NCI-H526 (cell line): Measurements from ENCODE around the gene RBFOX1.

Experiments
- DNase-seq, 2 experiments: peaks; one replicate each; lab custom pipeline; 2025; lab: John Stamatoyannopoulos, UW

RBFOX1 gene

DNA sequence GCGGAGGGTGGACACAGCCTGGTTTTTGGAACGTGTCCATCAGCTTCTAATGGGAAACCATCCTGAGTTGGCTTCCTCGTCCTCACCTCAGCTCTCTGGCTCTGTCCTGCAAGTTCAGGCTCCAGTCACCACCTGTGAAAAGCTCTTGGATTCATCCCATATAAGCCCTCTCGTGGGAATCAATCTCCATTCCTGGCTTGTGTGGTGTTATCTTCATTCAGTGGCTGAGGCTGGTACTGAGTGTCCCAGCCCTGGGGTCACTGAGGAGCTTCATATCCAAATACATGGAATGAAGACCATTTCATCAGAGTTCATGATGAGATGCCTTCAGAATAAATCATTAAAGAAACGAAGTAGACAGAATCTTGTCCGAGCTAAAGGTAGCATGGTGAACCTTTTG lies 189.2 kb downstream of the RBFOX1 start:
- DNase-seq, result no peak

DNA sequence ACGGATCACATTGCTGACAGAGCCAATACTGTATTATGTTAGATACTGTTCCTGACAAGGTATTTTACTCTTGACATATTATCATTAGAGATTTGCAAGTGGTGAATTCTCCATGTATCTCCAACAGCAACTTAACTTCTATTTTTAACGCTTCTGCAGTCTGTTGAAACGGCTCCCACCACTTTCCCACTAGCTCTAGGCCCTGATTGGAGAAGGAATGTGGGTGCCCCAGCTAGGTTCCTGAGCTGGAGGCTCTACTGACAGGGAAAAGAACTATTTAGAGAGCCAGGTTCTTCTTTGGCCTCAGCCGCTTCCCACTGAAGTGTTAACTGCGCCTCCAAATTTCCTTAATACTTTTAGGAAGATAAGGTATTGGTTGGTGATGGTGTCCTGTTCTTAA lies 191.8 kb downstream of the RBFOX1 start:
- DNase-seq, result no peak

DNA sequence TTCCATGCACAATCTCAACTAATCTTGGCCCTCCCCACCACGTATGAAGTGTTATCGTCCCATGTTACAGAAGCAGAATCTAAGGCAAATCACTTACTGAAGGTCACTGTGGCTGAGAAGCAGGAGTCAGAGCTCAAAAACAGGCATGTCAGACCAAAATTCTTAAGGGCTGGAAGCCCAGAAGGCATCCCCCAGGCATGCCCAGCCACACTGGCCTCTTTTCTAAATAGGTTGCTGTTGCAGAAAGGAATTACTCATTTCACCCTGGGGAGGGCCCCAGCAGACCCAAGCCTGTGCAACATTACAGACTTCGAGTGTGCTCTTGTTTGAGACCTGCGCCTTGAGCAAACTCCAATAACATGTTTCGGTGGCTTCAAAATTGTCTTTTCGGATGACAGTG lies 194.1 kb downstream of the RBFOX1 start:
- no peak for DNase-seq

DNA sequence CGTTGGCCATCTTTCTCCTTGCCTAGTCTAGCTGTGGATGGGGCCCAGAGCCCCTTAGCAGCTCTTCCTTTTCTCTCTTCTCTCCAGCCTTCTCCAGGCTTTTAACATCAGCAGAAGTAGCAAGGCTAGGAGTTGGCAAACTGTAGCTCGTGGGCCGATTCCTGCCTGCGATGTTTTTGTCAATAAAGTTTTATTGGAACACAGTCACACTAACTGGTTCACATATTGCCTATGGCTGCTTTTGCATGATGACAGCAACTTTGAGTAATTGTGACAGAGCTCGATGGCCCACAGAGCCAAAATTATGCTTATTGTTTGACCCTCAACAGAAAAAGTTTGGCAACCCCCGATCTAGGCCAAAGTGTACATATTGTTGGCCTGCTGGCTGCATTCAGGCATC lies 199.9 kb downstream of the RBFOX1 start:
- no peak for DNase-seq

GRCh38 chr16:7534749-7535148 lies 202.1 kb downstream of the RBFOX1 start:
- DNase-seq, result no peak

DNA sequence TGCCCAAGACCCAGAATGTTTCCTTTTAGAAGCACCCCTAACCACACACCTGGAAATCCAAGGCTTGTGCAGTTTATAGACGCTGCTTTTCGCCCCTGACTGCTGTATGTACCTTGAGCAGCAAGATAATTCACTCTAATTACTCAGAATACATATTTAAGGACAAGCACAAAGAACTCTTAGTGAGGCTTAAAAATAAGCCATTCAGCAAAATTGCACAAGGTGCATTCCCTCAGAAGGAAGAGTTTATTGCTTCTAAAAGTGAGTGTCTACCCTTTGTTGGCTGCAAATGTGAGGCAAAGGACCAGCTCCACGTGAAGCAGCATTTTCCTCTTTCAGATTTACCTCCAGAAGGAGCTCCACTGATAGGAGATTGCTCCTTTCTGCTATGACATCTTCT lies 208.4 kb downstream of the RBFOX1 start:
- no peak for DNase-seq

DNA sequence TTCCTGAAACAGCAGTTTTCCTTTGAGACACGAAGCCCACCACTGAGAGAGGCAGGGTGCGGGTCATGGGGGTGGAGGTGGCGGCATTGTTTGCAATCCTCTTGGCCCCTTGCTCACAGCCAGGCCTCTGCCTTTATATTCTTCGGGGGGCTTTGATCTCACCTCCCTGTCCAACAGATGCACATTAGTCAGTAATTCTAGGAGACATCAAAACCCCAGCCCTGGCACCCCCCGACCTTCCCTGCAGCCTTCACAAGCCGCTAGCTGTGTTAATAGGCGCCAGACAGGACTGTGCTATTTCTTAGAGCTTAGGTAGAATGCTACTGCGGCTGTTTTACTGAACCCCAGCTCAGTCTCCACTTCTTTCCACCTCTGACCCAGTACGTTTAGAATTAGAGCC lies 212.6 kb downstream of the RBFOX1 start:
- DNase-seq, result no peak

- DNase-seq, result no peak
Observed at GRCh38 chr16:7546948-7547347, 214.3 kb downstream of the RBFOX1 start.

GRCh38 chr16:7547736-7548135 lies 215.1 kb downstream of the RBFOX1 start:
- DNase-seq, result no peak

DNA sequence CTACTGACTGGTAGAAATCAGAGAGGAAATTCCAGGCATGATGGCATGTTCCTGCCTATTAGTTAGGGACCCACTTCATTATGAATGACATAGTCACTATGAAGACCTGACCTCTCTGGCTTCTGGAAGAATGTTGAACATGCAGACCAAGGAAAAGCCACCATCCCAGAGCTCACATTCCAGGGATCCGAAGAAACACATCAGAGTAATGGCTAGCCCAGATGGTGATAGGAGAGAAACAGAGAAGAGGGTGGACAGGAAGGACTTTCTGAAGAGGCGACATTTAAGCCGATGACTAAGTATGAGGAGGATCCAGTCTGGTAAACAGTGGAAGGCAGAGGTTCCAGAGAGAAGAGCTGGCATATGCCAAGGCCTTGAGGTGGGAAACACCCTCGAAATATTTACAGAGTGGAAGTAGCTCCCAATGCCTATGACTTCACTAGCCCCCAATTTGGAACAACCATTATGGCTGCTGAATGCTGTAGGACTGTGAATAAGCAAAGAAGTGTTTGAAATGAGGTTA lies 216.2 kb downstream of the RBFOX1 start:
- no peak for DNase-seq

- DNase-seq, result no peak
Observed at GRCh38 chr16:7550096-7550495, 217.5 kb downstream of the RBFOX1 start.

GRCh38 chr16:7555459-7555858 lies 222.8 kb downstream of the RBFOX1 start:
- no peak for DNase-seq

DNA sequence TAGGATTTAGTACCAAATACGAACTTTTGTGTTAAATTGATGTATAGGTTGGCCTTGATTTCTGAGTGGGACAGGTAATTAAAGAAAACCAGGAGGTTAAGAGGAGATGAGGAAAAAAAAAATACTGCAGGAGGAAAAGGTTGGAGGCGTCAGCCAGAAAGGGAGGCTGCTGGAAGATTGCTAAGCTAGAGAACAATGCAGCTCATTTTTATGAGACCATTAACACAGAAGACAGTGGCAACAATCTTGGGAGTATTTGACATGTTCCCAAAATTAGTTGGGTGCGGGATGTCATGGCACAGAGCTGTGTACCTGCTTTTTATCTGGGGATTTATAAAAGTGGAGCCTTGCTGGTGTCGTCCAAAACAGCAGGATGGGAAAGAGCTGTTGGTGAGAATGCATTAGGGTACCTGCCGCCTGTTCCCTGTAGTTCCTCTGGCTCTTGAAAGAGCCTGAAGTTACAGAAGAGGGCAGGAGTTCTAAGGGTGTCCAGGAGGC lies 229.3 kb downstream of the RBFOX1 start:
- DNase-seq, result no peak

DNA sequence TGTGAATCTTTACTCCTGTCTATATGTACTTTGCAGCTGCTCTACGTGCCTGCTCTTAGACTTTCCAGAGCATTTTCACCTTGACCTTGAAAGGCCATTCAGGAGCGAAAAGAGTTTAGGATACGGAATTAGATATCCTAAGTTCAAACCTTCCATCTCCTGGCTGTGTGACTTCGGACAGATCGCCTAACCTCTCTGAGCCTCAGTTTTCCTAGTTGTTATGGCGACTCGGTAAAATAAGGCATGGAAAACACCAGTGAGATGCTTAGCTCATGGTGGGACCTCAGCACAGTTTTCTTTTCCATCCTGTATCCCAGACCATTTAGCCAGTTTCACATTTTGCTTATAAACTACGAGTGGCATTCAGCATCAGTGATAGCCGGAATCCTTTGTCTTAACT lies 233.7 kb downstream of the RBFOX1 start:
- DNase-seq, result no peak

- DNase-seq, result no peak
Observed at GRCh38 chr16:7571366-7571765, 238.7 kb downstream of the RBFOX1 start.

DNA sequence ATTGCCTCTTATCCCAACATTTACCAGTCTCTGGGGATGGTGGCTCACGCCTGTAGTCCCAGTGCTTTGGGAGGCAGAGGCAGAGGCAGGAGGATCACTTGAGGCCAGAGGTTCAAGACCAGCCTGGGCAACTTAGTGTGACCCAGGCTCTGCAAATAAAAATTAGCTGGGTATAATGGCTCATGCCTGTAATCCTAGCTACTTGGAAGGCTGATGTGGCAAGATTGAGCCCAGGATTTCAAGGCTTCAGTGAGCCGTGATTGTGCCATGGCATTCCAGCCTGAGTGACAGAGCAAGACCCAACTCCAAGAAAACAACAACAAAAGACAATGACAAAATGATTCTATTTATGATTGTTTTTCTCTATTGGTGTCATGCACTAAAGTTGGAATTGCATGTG lies 244.9 kb downstream of the RBFOX1 start:
- DNase-seq, result no peak

GRCh38 chr16:7579454-7579853 lies 246.8 kb downstream of the RBFOX1 start:
- no peak for DNase-seq

DNA sequence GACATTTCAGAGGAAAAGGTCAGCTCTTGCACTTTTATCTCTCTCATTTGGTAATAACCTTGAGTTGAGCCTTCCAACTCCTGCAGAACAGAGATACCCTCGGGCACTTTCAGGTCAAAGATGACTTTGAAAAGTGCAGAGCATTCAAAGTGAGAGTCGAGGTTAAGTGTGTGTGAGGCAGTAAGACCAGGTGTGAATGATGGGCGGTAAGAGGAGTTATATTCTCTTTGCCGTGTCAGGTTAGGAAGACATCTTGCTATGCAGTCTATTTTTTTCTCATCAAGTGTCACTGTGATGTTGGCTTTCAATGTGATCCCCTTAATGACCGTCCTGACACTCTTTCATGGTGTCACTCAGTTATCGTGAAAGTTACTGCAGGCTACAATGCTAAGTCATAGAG lies 248.5 kb downstream of the RBFOX1 start:
- DNase-seq, result no peak

- DNase-seq, result no peak
Observed at GRCh38 chr16:7583396-7583795, 250.8 kb downstream of the RBFOX1 start.

DNA sequence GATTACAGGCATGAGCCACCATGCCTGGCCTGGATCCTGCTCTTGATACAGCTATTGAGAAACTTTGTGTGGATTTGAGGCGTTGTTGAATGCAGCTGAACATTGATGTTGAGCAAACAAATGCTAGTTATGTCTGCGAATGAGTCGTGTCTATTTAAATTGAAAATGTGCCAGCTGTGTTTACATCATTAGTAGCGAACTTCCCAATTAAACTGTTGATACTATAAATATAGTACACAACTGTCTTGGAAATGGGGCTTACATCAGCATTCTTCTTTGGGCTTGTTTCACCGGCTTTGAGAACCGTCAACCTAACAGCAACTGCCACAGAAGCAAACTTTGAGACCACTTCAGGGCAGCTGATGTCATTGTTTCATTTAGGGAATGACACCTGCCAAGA lies 251.9 kb downstream of the RBFOX1 start:
- no peak for DNase-seq

GRCh38 chr16:7585705-7586104 lies 253.1 kb downstream of the RBFOX1 start:
- no peak for DNase-seq

- DNase-seq, result no peak
Observed at GRCh38 chr16:7590934-7591333, 258.3 kb downstream of the RBFOX1 start.

- no peak for DNase-seq
Observed at GRCh38 chr16:7596308-7596707, 263.7 kb downstream of the RBFOX1 start.

GRCh38 chr16:7597677-7598076 lies 265.0 kb downstream of the RBFOX1 start:
- no peak for DNase-seq

DNA sequence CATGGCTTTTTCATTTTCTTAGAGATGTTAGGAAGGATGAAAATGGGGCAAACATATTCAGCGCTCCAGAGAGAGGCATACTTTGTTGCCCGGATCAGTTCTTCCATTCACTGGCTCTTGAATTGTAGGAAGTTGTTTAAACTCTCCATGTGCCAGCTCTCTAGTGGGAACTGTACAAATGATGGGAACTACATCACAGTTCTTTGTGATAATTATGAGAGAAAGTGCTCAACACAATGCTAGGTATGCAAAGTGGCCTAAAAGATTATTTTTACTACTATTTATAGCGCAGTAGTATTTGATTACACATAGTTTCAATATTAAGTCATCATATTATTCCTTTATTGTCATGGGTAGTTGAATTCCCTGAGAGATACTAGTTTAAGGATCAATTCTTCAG lies 268.5 kb downstream of the RBFOX1 start:
- DNase-seq, result no peak
